Measurements from ENCODE around the gene CPNE1.

CPNE1 gene

DNA sequence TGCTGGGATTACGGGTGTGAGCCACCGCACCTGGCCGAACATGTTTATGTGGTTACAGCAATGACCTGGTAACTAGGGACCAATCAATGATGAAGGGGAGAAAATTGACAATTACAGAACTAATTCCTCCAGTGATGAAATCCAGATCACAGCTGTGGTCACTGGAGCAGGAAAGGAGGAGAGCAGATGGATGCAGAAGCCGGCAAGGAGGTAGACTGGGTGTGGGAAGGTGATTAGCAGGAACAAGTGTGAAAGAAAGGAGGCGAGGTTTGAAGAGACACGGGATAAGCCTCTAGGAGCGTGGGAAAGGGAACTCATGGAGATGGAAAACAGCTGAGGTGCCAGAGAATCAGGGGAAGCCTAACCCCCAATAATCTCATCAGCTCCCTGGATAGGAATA lies 66.2 kb downstream of the CPNE1 start:
- no peak for DNase-seq

DNA sequence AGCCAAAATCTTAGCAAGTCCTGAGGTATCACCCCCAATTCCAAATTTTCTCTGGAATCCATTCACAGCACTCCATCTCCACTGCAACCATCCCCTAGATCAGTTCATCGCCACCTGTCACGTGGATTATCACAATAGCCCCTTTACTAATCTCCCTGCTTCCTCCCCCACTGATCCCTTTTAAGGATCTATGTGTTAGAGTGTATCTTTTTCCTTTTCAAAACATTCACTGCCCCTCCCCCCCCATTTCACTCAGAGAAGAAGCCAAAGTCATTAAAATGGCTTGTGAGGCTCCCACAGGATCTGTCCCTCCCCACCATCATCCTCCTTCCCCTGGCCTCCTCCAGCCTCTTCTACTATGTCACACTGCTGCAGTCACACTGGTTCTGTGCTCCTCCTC lies 67.5 kb downstream of the CPNE1 start:
- no peak for DNase-seq

DNA sequence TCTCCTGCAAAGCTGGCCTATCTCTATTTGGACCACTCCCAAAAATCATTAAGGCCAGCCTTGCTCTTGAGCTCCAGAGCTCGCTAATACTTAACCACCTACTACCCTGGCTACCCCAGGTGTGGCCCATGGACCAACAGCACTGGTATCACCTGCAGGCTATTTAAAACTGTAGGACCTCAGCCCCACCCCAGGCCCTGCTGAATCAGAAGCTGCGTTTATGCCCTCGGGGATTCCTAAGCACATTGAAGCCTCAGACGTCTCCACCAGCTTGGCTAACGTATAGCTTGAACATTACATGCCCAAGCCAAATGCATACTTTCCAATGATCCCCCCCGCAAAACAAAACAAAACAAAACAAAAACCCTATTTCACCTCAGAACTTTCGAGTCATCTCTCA lies 68.8 kb downstream of the CPNE1 start:
- DNase-seq = no peak

- DNase-seq = no peak
Measured at GRCh38 chr20:35595456-35595855, 69.2 kb downstream of the CPNE1 start.

DNA sequence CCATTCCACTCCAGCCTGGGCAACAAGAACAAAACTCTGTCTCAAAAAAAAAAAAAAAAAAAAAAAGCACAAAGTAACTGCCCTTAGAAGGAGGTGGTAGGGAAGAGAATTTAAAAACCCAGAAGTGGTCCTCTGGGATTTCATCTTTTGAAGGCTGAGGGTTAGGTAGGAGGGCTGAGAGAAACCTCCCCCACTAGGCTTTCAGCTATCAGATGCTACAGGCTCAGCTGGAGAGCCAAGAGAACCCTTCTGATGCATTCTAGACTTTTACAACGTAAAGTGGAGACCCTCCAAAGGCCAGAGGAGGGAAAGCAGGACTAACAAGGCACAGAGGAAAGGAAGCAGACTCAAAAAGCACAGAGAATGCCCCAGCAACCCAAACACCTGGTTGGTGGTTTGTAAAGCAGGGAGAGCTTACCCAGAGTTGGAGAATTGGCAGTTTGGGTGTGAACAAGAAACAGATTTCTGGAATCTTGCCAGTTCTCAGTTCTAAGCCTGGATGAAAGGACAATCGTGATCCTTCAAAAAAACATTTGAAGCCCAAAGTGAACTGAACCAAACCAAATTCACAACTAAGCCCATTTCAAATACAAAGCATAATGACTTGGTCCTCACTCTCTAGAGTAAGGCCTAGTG lies 72.2 kb downstream of the CPNE1 start:
- DNase-seq = no peak

GRCh38 chr20:35588397-35588796 lies 76.3 kb downstream of the CPNE1 start:
- DNase-seq = no peak

GRCh38 chr20:35587436-35587835 lies 77.3 kb downstream of the CPNE1 start:
- DNase-seq = no peak

DNA sequence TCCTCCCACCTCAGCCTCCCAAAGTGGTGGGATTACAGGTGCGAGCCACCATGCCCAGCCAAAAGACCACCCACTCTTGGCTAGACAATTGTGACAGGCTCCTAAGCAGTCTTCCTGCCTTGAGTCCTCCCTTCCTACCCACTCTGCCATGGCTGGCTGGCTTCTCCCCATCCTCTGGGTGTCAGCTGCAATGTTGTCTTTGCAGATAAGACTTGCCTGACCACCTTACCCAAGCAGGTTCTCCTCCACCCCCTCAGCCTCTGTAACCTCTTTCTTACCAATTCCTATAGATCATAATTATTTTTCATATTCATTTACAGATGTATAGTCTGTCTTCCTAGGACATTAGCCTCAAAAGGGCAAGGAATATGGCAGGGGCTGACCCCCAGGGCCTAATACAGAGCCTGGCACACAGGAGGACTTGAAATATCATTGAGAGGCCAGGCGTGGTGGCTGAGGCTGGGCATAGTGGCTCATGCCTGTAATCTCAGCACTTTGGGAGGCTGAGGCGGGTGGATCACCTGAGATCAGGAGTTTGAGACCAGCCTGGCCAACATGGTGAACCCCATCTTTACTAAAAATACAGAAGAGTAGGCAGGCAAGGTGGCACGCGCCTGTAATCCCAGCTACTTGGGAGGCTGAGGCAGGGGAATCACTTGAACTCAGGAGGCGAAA lies 77.8 kb downstream of the CPNE1 start:
- DNase-seq = no peak

DNA sequence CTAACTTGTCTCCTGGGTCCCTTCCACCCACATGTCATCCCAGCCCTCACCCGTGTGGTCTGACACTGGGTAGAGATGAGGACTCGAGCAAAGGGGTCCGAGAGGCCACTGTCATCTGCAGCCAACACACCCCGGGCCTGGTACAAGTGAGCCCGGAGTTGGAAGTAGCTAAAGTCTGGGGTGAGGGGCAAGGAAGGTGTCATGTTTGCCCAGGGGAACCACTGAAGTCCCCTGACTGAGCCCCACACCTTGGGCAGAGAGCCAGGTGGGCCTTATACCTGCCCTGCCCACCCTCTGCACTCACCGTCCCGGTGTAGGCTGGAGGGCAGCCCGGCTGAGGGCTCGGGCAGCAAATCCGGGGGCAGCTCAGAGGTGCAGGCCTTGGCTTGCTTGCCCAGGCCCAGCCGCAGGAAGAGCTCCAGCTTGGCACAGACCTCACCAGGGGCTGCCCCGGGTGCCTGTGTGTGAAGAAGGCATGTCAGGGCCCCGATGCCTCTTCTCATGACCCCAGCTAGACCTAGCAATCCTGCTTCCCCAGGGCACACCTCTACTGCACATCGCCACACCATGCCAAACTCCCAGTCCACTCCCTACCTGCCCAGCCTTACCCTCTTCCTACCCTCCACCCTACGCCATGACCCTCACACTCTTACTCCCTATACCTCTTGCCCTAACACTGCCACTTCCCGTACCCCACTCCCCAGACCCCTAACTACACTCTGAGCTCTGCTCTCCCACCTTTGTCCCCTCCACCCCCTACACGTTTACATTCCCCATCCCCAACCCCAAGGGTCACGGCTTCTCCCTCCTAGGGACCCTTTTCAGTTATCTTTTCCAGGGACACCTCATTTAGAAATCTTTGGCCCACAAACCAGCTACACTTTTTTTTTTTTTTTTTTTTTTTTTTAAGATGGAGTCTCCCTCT lies 80.8 kb downstream of the CPNE1 start:
- no peak for DNase-seq

DNA sequence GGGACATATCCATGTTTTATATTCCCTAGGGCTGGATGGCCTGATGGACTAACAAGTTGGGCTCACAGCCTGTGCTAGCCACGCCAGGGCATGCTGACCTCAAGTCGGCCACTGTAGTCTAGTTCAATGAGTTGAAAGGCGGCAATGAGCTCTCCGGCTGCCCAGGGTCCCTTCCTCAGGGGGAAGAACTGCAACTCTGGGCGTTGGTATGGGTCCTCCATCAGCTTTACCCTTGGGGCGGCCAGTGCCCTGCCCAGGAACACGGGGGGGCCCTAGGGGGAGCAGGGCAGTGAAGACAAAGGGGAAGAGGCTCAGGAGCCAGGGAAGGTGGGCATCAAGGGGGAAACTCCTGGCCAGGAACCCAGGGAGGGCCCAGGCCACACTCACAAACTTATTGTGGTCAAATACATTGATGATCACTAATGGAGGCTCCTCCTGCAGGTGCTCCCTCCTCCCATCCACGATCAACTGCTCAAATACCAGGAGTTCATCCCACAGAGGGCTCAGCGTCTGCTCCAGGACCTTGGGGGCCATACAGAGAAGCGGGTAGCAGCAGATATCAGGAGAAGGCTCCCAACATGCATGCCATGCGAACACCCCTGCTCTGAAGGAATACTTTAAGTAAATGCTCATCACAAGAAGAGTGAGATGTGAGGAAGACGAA lies 81.8 kb downstream of the CPNE1 start:
- no peak for DNase-seq

- no peak for DNase-seq
Measured at GRCh38 chr20:35582131-35582530, 82.6 kb downstream of the CPNE1 start.

- no peak for DNase-seq
Measured at GRCh38 chr20:35579196-35579595, 85.5 kb downstream of the CPNE1 start.

GRCh38 chr20:35578469-35578868 lies 86.2 kb downstream of the CPNE1 start:
- DNase-seq = no peak

DNA sequence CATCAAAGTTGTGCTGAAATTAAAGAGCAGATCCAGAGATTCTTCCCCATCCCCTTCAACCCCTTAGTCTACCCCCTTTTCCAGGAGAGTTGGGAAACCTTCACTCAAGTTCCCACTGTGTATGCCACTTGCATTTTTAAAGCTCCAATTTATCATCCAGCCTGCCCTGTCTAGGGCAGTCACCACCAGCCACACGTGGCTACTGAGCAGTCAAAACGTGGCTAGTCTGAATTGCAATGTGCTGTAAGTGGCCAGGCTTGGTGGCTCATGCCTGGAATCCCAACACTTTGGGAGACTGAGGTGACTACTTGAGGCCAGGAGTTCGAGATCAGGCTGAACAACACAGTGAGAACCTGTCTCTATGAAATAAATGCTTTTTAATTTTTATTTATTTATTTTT lies 87.9 kb downstream of the CPNE1 start:
- no peak for DNase-seq

Measured in central memory CD4-positive, alpha-beta T cell (primary cell).